ENCODE measurements around the gene KLF15.

The KLF15 gene

DNA sequence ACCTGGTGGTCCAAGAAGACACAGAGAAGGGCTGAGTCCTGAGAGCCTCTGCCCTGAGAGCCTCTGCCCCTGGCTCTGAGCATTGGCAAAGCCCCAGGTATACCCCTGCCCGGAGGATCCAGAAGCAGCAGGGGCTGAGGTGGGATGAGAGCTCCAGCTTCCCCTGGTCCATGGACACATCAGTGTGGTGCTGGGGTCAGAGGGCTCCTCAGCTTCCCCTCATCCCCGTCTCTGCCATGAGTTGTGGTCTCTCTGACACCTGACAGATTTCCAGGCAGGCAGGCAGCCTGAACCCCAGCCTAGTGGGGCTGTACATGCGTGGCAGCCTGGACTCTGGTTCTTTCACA is 3.5 kb upstream of the KLF15 start:
- no peak for DNase-seq (ENCODE audit: low read depth)

DNA sequence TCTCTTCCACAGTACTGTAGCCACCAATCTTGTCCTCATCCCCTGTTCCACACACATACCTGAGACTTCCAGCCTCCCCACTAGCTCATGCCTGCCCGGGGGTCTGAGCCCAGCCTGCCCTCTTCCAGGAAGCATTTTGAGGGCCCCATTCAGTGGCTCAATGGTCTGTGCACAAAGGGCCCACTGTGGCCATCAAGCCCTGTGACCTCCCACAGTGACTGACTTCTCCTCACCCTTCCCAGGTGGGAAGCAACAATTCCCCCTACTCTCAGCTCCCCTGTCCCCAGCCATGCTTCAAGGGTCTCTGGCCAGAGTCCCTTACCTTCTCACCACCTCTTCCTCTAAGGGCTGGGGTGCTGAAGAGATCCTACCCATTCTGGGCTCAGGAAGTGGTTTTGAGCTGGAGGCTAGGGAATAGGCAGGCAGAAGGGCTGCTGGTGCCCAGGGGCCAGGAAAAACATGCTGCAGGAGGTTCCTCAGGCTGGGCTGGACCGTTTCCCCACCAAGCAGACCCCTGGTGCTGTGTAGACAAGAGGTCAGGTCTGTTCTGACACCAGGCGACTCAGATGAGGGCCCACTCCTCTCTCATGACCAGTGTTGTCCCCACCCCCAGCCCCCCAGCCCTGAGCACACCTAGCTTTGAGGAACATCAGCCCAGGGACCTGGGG is 3.0 kb upstream of the KLF15 start:
- DNase-seq (ENCODE audit: low read depth) = no peak

DNA sequence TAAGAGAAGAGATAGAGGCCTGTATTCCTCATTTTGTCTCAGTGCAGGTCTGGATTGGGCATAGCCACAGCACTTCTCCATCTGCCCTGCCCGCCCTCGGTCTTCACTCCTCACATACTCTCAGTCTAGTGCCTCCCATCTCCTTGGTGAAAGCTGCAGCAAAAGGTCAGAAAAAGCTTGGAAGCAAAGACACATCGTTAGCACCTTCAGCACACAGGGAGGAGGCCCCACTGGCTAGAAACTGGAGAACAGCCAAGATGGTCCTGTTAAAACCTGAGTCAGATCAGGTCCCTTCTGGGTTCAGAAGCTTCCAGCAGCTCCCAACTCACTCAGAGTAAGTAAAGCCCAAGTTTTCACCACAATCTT is 1.6 kb upstream of the KLF15 start:
- DNase-seq (ENCODE audit: low read depth) = no peak

DNA sequence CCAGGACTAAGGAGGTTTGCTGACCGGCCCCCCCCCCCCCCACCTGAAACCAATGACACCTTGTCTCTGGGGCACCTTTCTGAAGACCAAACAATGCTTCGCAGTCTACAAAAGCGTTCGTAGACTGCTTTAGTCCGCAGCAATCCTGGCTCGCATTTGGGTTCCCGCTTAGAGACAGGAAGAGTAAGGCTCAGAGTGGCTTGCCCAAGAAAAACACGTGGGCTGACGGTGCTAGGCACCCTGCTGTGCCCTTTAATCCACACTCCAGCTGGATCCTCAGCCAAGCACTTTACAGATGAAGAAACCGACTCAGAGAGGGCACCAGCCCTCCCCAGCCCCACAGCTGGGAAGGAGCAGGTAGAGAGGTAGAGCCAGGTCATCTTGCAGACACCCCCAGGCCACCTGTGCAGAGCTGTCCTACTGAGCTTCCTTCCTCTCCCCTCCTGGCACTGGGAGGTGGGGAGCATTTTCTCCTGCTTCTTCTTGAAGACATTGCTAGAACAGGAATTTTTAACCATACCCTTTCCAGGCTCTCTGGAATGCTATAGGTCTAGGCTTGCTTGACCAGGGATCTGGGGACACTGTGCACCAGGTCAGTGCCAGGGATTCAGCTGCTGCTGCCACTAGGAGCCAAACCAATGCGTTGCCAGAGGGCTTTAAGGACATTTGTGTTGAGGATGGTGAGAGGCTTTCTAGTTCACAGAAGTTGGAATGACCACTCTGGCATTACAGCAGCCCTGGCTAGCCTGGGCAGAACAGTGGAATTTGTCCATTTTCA is 1.0 kb upstream of the KLF15 start:
- no peak for DNase-seq (ENCODE audit: low read depth)

DNA sequence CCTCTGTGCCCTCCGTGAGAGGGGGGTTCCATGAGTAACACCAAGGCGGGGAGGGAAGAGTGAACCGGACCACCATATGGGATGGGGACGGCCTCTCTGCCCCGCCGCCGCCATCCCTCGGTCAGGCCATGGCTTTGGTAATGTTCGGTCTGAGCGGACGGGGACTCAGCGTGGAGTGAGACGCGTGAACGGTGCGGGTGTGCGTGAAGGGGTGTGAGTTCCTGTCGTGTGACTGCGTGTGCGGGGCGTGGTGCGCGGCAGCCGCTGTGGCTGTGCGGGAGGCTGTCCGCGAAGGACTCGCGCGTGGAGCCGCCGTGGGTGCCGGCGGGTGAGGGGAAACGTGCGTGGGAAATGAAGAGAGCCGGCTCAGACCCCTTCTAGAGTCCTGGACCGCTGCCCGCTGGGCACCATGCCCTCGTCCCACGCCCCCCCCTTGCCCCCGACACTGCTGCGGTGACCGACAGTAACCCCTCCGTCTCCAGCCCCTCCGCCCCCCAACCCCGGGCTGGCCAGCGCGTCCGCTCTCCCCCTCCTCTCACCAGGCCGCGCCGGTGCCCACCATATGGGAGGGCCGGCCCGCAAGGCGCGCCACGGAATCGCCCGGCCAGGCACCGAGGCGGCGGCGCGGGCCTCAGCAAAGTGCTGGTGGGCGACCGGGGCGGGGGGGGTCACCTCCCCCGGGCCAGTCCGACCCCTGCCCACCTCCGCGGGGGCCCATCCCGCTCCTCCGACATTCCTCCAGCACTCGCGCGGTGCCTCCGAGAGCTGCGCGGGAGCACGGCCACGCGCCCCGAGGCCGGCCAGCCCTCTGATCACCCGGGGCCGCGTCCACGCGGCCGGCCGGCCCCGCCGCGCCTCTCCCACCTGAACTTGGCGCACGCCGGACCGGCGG is 589 bp downstream of the KLF15 start:
- no peak for DNase-seq (ENCODE audit: low read depth)

DNA sequence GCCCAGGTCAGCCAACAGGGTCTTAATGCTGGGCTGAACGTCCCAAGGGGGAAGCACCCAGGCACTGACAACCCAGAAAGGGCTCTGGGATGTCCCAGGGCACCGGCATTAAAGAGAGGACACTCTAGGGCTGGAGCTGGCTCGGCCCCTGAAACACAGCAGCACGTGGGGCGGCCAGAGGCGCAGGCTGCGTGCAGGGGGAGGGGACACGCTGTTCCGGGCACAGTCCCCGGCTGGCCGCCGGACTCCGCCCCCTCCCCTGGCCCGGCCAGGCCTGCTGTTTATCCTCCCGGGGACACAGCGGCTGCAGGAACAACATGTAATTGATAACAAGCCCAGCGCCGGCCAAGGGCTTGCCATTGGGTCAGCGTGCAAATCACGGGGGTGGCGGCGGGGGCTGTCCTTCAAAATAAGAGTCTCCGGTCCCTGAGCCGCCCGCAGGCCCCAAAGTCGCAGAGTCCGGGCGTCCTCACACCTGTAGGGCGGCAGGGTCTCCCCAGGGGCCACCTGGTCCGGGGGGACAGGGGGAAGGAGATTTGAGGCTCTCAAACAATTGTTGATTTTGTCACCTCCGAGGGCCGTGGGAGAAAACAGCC is 1.3 kb downstream of the KLF15 start:
- DNase-seq (ENCODE audit: low read depth) = no peak

DNA sequence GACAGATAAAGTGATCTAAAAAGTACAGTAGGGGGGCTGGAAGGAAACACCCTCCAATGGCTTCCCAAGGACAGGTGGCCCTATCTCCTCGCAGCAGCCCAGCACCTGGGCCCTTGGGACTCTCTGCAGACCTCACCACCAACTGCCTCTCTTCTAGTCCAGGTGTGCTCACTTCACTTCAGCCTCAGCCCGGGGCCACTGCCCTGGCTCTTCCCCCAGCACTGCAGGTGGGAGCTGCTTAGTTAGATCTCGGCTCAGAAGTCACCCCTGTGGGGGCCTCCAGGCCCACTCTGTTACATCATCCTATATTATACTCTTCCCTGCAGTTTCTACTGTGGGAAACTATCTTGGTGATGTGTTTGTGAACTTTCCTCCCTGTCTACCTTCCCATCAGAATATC is 2.0 kb downstream of the KLF15 start:
- DNase-seq (ENCODE audit: low read depth) = no peak

DNA sequence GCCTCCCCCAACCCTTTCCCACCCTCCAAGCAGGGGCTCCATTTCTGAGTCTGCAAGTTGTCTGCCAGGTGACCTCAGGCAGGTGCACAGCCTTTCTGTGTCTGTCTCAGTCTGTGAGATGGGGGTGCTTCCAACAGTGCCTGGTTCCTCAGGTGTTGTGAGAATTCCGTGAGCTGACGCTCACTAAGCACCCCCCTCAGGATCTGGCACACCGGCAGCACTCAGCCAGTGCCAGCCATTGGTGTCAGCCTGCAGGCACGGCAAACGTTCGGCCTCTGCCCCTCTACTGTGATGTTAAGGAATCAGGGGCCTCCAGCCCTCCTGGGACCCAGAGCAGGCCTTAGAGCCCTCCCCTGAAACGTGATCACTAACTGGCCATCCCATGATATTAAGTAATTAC is 2.4 kb downstream of the KLF15 start:
- DNase-seq (ENCODE audit: low read depth) = no peak

DNA sequence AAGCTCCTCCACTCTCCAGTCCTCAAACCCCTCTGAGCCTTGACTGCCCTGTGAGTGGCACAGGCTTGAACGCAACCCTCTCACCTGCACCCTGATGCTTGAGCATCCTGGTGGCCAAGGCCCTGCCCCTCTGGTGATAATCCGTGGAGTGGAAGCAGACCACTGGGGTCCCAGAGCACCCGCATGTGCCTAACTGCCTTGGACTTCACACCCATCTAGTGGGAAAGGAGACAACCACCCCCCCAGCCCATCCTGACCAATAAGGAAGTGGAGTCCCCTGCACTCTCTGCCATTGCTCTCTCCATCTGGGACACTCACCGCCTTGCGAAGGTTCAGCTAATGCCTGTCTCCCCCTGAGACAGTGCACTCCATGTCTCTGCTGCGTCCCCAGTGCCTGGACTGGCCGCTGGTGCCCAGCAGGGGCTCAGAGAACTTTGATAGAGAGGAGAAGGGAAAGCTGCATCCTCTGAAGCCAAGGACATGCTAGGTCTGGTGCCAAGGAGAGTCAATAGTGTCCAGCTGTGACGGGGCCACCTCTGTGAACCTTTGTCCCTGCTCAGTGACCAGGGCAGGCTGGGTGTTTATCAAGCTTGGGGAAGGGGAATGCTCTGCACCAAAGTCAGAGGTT is 3.4 kb downstream of the KLF15 start:
- DNase-seq (ENCODE audit: low read depth) = no peak

DNA sequence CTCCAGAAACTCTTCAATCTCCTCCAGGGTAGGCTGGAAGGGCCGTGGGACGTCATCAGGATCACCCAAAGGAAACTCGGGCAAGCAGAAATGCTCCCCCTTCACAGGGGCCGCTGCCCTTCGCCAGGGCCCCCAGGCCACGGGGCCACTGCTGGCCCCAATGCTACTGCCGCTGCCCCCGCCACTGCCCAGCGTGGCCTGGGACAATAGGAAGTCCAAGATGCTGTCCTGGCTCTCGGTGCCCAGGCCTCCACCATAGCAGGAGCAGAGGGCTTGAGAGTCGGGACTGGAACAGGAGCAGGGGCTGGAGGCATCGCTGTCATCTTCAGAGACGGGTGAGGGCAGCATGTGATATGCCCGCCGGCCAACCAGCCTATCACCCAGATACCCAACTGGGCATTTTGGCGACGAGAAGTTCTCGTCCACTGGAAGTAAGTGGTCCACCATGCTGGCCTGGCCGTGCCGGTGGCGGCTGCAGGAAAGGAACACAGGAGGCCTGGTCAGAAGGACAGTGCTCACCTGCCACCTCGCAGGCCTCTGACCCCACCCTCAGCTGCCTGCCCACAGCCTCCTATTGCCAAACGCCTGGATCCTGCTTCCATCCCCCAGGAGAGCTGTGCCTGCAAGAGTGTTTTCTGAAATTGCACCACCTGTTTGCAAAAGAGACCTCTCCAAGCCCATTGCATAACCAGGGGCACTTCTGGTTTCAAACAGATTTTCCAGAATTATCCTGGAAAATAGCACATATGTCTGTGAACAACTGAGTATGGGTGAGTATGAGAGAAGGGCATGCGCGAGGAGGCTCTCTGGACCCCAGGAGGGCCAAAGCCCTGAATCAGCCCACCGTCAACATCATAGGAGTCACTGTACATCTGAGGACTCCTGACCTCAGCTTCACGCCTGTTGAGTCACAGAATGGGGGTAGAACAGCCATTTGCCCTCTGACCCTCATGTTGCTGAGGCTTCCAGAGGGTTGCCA is 4.4 kb downstream of the KLF15 start:
- DNase-seq (ENCODE audit: low read depth) = no peak

DNA sequence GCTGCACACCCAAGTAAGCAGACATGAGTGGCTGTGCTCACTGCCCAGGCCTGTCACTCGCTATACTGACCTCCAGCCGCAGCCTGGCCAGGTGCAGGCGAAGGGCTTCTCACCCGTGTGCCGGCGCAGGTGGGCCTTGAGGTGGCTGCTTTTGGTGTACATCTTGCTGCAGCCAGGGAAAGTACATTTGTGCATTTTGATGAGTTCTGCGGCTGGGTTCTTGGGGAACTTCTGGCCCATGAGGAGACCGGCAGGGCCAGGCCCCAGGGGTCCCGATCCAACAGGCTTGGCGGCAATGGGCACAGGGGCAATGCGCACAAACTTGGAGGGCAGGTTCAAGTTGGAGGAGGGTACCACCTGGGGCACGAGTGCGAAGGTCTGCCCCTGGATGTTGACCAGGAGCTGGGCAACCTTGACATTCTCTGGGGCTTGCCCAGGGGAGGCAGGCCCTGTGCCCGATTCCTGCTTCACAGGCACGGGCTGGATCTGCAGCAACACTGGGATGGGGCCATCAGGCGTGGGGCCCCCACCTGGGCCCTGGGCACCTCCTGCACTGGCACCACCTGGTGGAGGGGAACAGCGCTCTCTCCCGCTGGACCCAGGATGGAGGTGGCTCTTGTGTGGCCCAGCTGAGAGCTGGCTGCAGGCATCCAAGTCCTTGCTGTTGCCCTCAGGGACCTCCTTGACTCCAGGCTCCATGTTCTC is 5.3 kb downstream of the KLF15 start:
- DNase-seq (ENCODE audit: low read depth) = no peak

DNA sequence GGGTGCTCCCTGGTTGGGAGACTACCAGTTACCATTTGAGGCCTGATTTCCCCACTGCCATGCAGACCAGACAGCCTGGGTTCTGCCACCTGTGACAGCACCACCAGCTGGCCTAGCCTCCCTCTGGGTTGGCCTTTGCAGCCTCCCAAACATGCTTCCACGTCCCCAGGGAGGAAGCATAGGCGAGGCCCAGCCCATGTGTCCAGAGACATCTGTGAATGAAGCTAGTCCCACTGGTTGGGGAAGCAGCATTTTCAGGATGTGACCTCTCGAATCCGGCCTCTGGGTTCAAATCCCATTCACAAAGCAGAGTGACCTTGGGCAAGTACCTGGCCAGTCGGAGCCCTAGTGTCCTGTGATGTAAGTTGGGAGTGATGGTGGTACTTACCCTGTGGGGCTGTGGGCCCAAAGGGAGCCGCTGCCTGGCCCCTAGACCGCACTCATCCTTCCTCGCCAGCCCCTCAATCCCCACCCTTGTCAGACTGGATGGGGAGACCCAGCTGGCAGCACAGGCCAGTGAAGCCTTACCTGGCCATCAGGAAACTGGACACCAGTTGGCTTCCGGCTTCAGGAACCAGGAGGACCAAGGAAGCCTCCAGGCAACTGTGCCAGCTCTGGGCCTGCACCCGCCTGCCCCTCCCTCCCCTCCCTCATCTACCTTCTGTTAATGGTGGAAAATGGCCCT is 6.0 kb downstream of the KLF15 start:
- DNase-seq (ENCODE audit: low read depth) = no peak

DNA sequence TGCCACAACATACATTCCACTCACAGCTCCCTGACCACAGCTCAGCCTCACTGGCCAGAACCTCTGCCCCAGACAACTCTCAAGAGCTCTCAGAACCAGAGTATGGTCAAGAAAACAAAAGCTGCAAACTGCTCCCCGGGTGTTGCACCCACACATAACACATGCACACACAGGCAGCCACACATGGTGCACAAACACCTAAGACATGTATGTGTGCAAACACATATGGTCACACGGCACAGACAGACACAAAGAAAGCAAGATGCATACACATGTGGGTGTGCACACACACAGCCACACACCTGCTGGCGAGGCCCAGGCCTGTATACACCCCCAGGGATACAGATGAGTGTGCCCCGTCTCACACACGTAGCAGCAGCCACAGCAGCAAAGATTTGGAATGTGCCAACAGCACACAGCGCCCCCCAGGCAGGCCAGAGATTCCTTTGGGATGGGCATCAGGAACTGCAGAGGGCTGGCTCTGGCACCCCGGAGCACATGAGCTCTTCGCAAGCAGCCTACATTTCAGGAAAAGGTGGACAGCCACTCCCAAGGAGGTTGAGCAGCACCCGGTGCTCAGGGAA is 6.6 kb downstream of the KLF15 start:
- no peak for DNase-seq (ENCODE audit: low read depth)

DNA sequence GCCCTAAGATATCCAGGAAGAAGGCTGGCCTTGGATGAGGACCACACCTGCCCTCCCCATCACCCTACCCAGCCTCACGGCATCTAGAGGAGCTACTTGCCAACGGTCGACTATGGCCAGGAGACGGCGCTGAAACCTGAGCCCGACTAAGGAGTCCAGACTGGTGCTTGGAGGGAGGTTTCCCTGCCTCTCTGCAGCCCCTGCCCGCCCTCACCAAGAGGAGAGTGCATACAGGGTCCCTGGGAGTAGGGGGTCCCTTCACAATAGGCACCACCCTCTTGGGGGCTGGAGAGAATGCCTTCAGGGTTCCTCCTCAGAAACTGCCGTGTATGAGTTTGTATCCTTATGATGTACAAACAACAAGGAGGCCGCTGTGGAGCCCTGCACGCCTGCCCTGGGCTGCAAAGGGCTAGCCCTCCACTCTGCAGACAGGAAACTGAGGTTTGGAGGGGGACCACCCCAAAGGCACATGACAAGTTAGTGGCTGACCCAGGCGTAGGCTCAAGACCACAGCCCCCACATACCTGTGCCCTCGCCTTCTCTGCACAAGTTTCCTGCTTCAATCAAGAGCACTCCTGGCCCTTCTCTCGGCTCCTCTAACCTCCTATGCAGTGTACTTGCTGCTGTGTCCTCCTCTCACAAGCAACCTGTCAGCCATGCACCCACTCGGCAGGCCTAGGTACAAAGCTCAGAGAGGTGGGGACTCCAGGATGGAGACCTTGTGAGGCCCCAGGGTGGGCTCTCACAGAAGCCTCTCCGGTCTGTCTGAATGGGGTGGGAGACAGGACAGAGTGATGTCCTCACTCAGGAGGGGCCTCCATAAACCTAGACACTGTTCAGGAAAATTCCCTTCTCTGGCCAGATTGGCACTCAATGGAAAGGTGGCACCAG is 7.4 kb downstream of the KLF15 start:
- DNase-seq (ENCODE audit: low read depth) = no peak

DNA sequence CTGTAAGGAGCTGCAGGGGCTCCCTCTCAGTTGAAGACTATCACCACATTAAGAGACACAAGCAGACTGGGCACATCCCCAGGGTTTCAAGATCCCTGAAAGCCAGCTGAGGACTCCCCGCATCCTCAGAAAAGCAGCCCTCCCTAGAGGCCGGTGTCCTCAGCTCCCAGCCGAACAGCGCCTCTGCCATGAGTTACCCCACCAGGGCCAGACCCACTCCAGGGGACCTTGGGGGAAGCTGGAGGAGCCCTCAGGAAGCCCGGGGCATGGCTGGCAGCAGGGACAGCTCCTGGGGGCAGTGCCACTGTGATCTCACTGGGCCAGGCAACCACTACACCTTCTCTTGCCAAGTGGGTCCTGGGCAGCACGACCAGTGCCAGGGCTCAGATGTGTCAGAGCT is 8.1 kb downstream of the KLF15 start:
- no peak for DNase-seq (ENCODE audit: low read depth)

DNA sequence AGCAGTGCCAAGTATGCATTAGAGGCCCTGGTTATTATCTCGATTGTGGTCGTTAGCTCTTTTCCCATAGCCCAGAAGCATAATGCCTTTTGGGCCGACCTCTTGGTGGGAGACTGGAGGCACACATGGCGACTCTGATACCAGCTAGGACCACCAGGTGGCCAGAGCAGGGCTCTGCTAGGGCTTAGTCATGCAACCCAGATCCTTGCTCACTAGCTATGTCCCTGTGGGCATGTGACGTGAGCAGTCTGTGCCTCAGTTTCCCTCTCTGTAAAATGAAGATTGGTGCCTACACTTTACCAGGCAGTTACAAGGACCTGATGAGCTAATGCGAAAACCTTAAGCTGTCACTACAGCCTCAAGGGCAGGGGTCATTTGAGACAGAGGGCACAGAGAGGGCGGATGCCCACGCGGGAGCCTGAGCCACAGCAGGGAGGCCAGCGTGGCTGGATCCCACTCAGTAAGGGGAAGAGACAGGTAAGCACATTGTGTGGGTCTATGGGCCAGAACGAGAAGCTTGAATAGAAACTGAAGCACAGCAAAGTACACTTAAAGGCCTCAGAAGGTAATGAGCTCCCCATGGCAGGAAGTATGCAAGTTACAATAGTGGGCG is 8.8 kb downstream of the KLF15 start:
- no peak for DNase-seq (ENCODE audit: low read depth)

DNA sequence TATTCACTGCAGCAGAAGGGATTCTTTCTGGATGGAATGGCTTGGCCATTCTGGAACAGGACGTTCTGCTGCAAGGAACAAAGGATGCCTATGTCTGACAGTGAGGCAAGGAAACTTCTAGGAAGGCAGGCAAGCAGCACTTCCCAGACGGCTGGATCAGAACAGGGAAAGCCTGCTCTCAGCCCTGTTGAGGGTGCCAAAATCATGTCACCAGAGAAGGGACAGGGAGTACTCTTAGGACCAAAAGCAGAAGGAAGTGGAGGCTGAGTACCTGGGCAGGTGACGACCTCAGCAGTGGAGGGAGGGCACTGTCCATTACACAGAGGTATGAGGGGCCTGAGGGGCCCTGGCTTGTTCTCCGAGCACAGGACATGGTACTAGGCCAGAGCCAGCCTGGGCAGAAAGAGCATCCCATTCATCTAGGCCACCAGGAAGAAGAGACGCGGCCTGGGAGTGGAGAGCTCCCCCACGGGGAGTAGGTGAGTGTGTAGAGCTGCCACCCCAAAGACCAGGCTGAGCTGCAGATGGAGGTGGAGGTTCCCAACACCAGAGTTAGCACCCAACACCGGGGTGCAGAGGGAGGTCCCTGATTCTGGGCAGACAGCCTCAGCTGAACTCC is 9.6 kb downstream of the KLF15 start:
- DNase-seq (ENCODE audit: low read depth) = no peak
